Measurements from ENCODE around the gene LCE3C.
A peak's percentile ranks its signal among the peaks of the same experiment; 100 is the strongest.
"Not testable (repeated sequence)": the region's sequence is repeated elsewhere in the genome, so short reads cannot be mapped to it uniquely, and the experiment has no call there.

LCE3C gene, protein sequence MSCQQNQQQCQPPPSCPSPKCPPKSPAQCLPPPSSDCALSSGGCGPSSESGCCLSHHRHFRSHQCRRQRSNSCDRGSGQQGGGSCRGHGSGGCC

DNA sequence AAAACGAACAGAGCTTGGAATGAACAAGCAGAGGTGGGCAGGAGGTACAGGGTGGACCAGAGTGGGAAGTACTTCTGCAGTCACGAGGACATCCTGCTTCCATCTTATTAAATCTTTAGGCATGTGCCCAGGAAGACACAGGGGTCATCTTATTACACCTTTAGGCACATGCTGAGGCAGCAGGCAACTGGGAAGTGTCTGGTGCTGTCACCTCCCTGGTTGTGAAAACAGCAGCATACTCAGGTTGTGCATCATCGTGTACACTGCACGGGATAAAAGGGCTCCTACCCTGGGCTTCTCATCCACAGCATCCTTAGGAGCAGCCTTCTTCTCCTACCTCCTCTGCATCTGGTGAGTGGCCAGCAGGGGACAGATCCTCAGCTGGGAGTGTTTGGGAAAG is at the start of gene LCE3C:
LCE3C (plus strand) TSS at position 301 of the 400 bp plus-strand sequence. CDS start 498 bp downstream, outside the sequence.
- DNase-seq = no peak

DNA sequence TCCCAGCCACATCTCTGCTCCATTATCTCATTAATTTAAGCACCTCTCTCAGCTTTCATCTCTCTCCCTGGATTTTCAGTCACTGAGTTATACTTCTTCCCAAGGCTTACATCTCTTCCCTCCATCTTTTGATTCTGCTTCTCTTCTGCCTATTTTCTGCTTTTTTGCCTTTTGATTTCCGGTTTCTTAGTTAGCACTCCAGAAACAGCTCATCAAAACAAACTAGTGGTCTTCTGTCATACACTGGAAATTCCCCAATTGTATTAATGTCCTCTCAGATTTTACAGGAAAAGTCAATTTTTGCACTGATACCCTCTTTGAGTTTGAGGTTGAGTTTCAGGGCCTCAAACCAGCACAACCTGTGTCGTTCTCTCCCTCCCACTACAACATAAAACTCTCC is 34.9 kb upstream of the LCE3C start:
- DNase-seq = no peak

DNA sequence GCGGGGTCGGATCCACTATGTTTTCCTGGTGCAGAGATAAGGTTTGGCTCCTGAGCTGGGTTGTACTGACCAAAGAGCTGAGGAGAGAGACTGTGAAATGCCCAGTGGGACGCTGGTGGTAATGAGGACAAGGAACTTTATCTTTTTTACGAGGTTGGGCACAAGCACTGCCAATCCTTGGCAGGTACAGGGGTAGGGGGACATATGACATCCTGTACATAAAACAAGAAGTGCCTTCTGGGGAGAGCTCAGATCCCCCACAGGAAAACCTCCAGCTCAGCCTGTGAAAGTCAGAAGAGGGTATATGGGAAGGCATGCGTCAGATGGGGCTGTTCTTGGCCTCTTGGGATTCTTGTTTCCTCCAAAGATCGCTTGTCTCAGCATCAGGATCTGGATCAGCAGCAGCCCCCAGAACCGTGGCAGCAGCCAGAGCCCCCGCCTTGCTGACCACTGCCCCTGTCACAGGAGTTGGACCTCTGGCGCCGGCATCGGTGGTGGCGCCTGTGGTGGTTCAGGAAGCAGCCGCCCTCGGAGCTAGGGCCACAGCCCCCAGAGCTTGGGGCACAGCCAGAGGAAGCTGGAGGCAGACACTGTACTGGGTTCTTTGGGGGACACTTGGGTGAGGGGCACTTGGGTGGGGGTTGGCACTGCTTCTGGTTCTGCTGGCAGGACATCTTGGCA is 34.4 kb upstream of the LCE3C start:
- no peak for DNase-seq

DNA sequence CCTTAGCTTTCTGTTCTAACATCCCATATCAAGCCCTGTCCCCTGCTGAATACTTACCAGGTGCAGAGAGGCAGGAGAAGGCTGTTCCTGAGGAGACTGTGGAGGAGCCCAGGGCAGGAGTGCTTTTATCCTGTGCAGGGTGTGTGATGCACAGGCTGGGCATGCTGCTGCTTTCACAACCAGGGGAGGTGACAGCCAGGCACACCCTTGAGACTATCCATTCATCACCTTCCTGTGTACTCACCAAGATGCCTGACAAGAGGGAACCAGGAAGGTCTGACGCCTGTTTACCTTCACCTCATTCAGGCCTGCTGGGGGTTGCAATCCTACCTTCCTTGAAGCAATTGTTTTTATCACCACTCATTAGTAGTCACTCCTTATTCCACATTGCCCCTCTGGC is 33.4 kb upstream of the LCE3C start, which contains the start of gene LCE3E:
LCE3E (minus strand) TSS at position 100 of the 400 bp plus-strand sequence. CDS start 572 bp downstream, outside the sequence.
- no peak for DNase-seq

DNA sequence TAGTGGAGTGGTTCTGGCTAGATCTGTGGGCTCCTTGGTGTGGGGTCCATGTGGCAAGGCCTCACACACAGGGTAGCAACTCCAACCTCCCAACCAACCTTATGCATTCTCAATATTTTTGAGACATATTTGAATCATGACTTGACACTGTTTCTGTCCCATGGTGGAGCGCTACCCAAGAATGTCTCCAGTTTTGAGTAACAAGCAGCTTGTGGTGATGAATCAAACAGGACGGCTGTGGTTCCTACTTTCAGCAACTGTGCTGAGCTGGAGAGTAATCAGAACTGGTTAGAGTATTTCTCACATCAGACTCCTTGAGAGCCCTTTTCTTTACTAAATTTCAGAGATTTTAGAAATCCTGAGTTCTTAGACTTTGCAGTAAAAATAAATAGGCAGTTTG is 22.9 kb upstream of the LCE3C start:
- no peak for DNase-seq

DNA sequence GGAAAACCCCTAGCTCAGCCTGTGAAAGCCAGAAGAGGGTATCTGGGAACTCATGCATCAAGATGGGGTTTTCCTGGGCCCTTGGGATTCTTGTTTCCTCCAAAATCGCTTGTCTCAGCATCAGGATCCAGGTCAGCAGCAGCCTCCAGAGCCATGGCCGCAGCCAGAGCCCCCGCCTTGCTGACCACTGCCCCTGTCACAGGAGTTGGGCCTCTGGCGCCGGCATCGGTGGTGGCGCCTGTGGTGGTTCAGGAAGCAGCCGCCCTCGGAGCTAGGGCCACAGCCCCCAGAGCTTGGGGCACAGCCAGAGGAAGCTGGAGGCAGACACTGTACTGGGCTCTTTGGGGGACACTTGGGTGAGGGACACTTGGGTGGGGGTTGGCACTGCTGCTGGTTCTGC is 20.5 kb upstream of the LCE3C start:
- DNase-seq = not testable (repeated sequence)

DNA sequence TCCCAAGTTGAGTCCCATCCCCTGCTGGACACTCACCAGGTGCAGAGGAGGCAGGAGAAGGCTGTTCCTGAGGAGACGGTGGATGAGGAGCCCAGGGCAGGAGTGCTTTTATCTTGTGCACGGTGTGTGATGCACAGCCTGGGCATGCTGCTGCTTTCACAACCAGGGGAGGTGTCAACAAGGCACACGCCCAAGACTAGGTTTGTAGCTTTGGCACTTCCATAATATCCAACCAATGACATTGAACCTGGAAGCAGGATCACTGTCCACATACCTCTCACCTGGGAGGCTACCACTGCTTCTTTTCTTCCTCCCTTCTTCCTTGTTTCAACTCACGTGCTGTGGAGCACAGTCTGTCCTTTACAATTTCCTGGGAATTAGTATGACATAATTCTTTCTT is 19.6 kb upstream of the LCE3C start, which contains the start of gene LCE3D:
LCE3D (minus strand) TSS at position 84 of the 400 bp plus-strand sequence. CDS start 580 bp downstream, outside the sequence.
- no peak for DNase-seq

DNA sequence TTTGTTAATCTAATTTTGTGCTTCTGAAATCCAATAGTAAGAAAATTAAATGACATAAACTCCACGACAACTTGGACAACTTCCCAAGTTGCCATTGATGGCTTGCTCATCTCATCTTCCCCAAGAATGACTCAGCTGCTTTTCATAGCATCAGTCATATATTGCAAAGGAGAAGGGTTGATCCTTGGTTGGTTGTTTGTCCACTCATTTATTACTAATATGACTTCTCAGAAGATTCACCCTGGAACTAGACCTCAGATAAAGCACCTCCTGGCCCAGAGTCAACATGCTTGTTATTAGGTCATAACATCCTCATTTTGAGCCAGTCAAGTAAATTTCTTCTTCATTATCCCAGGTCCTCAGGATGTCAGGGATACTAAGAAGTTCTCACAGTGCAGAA is 17.4 kb upstream of the LCE3C start:
- DNase-seq = no peak

DNA sequence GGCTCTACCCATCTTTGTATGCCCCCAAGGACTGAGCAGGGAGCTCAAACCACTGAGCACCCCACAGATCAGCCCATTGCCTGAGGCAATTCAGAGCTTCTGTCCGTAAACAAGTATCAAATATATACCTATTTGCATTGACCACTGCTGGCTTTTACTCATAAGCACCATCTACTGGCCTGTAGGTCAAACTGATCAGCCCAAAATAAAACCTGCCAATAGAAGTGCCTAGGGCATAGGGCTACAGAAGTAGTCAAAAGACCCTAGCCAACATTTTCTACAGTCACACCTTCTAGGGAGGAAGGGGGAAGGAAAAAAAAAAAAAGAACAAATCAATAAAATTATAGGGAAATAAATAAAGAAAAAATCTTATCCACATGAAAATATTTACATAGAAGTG is 14.4 kb upstream of the LCE3C start:
- DNase-seq = no peak

DNA sequence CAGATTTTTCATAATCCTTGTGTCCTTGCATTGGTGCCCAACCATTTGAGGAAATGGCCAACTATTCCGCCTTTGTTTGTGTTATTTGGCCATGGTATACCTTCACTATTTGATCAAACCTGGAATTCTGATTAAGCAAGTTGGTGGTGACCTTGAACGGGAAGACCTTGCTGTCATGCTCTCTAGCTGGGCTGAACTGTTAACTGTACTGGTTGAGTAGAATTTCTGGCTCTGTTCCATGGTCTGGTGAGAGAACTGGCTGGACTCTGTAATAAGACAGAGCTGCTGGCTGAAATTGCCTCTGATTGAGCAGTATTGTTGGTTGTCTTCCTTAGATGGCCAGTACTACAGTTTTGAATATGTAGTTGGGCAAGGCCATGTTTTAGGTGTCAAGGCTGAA is 3.0 kb upstream of the LCE3C start:
- no peak for DNase-seq

DNA sequence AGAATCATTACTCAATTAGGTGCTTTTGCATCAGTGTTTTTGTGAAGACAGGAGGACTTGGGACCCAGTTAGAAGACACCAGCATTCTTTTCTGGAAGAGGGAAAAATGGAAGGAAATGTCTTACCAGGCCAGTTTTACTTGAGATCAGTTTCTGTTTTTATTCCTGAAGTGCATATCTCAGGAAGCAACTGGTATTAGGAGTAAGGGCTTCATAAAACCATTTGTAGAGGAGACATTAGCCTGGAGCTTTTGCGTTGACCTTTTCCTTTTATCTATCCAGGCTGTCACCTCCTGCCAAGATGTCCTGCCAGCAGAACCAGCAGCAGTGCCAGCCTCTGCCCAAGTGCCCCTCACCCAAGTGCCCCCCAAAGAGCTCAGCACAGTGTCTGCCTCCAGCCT is 13.5 kb downstream of the LCE3C start, which contains the start of gene LCE3B:
LCE3B (plus strand) TSS at position 301 of the 400 bp plus-strand sequence; CDS start at position 301, 0 bp downstream.
- no peak for DNase-seq

DNA sequence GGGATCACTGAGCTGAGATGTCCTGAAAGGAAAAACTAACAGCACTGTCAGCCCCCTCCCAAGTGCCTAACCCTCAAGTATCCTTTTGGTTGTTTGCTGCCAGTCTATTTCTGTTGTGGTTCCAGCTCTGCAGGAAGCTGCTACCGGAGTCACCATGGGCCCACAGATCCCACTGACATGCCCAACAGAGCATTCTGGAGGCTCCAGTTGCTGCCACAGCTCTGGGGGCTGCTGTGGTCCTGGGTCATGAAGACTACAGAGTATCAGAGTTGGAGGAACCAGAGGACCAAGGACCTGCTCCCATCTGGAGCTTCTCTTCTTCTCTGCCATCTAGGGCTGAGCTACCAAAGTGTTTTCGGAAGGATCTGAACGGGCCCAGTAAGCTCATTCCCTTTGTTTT is 22.0 kb downstream of the LCE3C start:
- no peak for DNase-seq

DNA sequence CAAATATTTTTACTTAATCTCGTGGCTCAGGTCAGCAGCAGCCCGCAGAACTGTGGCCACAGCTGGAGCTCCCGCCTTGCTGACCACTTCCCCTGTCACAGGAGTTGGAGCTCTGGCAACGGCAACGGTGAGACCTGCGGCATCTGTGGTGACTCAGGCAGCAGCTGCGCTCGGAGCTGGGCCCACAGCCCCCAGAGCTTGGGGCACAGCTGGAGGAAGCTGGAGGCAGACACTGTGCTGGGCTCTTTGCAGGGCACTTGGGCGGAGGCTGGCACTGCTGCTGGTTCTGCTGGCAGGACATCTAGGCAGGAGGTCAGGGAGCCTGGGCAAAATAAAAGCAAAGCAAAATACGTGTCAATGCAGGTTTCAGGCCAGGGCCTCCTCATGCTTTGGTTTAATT is 22.8 kb downstream of the LCE3C start, which contains the start of gene LCE3A:
LCE3A (minus strand) TSS at position 301 of the 400 bp plus-strand sequence; CDS start at position 301, 0 bp downstream.
- peak; percentile 35 for DNase-seq

DNA sequence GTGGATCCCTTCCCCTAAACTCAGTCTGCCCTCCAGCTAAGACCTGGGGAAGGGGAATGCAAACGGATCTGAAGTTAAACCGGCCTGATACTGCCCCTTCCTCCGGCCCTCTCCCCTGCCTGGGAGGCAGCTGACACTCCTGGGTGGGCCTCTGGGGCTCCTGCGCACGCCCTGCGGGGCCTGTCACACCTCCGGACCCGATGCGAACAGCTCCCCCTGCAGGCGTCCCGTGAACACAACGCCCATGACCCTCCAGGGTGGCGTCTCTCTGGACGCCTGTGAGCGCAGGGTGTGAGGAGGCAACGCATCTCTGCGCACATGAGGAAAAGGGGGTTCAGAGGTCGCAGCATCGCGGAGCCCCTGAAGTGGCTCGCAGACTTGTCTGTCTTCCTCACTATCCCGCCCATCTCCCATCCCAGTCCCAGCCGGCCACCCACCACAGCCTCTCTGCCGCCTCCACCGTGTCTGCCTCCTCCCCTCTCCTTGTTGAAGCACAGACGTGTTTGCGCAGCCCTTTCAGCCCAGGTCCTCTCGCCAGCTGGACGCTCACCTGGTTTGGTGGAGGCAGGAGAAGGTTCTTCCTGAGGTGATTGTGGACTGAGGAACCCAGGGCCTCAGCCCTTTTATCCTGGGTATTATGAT is 23.3 kb downstream of the LCE3C start:
- DNase-seq = no peak

DNA sequence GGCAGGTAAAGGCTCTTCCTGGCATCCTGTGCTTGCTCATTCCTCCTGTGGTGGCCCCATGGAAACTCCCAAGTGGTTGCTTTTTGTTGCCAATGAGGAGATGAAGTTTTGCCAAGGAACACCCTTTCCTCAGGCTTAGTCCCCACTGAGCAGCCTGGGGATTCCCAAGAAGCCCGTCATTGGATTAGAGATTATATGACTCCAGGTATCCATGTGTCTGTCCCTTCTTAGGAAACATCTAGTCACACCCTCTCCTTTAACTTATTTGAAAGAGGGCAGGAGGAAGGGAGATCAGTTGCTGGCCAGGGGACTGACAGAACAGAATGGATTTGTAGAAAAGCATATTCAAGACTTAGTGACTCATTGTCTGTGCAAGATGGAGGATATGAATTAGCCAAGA is 26.7 kb downstream of the LCE3C start:
- no peak for DNase-seq

DNA sequence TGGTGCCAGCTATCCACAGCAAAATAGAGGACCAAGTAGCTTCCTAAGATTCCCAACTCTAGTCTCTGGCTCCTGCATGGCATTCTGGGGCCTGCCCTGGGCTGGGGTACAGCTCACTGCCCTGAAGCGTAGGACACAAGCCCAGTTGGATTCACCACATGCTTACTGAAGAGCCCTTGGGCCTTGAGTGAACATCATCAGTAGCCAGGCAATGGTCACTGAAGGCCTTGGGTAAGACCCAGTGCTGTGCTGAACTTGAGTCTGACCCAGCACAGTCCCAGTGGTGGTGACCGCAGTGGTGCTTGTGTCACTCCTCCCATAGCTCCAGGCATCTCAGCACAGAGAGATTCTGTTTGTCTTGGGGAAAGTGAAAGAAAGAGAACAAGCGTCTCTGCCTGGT is 30.6 kb downstream of the LCE3C start:
- no peak for DNase-seq

DNA sequence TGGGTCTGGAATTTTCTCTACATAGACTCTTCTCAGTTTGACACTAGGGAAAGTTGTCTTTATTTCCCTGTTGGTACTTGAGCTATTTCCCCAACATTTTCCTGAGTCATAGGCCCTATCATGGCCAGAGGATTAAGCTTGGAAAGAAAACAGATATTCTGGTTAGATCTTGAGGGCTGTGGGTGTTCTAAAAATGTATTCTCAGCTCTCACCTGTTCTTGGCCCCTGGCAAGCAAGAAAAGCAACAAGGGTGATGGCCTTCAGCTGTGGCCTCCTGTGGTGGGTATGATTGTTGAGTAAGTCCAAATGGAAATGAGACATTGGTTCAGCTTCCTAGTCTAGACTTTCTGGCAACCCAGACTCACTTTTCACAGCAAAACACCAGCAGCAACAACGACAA is 40.3 kb downstream of the LCE3C start:
- no peak for DNase-seq

DNA sequence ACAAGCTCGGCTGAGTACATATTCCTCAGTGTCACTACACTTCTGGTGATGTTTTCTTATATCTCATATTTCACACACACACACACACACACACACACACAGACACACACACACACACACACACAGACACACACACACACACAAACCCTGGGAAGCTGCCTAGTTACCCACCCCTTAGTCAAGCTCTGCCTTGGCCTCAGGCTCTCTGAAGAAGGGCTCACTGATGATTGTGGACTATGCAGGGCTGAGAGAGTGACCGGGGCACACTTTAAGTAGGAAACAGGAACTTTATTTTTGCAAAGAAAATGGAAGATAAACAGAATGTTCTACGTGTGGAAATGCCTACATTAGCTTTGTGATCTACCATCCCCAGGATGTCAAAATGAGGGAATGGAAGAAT is 43.9 kb downstream of the LCE3C start:
- DNase-seq = no peak

DNA sequence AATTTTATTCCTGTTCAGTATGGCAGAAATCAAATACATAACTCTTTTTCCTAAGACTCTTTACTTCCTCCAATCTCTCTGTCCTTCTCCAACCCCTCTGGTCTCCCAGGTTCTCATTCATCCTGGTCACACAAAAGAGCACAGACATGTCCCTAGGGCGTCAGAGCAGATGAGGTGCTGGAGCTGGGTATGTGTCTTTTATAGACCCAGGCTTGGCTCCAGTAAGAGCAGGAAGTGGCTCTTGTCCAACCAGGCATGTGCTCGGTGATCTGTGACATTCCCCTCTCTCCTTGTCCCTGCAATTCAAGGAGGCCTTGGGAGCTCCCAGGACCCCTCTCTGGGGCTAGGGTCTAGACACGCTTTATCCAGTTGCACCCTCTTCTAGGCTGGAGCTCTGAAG is 45.1 kb downstream of the LCE3C start:
- no peak for DNase-seq

DNA sequence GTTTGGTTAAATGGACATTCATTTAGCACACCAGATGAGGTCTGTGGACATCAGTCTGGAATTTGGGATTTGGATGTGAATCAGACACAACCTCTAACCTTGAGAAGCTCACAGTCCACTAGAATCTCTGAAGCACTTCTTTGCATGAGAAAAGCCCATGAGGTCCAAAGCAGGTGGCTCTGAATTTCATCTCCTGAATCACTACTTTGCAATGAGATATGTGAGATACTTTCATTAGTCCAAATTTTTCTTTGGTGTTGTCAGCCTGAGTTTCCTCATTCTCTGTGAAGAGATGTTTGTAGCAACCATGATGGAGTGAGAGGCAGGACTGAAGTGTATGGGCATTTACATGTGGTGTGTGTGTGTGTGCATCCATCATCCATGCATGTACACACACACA is 46.6 kb downstream of the LCE3C start:
- DNase-seq = no peak
